ENCODE data around the gene MFSD6L. TPM values are rescaled to one million over a fixed set of nuclear protein-coding genes. Genes with fewer than 3 reads are reported as not detected.

Gene MFSD6L
- total RNA-seq, 1 donor from 2014 or later: not detected

DNA sequence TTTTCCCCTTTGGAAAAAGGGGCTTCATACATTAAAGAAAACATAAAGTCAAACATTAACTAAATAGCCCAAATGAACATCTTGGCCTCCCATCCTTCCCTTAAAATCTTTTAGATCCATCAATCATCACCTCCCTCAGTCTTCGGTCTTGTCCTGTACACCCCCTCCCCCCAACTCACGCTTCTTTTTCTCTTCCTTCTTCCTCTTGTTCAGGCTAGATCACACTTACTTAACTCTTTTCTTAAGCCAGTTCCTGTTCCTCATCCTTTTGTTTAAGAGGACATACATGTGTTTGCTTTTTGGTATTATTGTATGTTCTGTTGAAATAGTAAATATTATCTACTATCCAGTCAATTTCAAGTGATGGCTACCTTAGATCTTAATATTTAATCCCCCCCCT lies 5.5 kb downstream of the MFSD6L start:
- no peak for TF ChIP-seq CTCF (IDR thresholded peaks at IDR 0.05; ENCODE audit: insufficient read depth, low read length, severe bottlenecking)
- FAIRE-seq (no peak), DNase-seq (ENCODE audit: low read depth) (no peak)
- no peaks in the 10 kb centered on the region for H3K27me3 ChIP-seq (ENCODE audit: control insufficient read depth, insufficient read depth, low read length)
- no peak overlapping the region for H3K4me3 ChIP-seq (ENCODE audit: low read depth, low read length)
- no peaks in the 10 kb centered on the region for H3K36me3 ChIP-seq (ENCODE audit: control insufficient read depth, insufficient read depth, low read length)

DNA sequence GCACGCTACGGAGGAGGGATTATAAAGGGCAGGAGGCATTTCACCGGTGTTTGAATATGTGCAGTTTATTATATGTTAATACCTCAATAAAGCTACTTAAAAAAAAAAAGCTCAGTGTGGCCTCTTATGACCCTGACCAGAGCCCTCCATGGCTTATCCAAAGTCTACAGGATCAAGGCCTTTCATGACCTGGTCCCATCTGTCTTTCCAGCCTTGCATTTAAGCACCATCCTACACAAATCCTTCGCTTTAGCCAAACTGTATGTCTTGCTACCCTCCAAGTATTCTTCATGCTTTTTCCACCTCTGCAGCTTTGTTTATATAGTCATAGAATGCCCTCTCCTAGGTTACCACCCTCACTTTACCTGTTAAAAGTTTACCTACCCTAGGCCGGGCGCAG lies 6.5 kb downstream of the MFSD6L start:
- DNase-seq (ENCODE audit: low read depth) (no peak), FAIRE-seq (no peak)
- Histone ChIP-seq H3K4me3 (ENCODE audit: low read depth, low read length) (no peak overlapping the region), H3K27me3 (ENCODE audit: control insufficient read depth, insufficient read depth, low read length) (no peaks in the 10 kb centered on the region), H3K36me3 (ENCODE audit: control insufficient read depth, insufficient read depth, low read length) (no peaks in the 10 kb centered on the region)
- TF ChIP-seq CTCF (IDR thresholded peaks at IDR 0.05; ENCODE audit: insufficient read depth, low read length, severe bottlenecking): no peak

DNA sequence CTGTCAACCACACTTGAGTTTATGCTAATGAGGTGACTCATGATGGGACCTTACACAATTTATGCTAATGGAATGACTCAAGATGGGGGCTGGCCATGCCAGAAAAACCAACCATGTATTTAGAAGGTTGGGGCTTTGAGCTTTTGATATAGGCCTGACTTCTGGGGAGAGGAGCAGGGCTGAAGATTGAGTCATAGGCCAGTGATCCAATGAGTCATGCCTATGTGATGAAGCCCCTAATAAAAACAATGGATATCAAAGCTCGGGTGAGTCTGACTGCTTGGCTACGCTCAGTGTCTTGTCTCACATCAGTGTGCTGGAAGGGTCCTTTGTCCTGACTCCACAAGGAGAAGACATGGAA lies 7.3 kb downstream of the MFSD6L start:
- peak; percentile 54 for DNase-seq (ENCODE audit: low read depth)
- FAIRE-seq: no peak
- H3K27me3 ChIP-seq (ENCODE audit: control insufficient read depth, insufficient read depth, low read length): no peaks in the 10 kb centered on the region
- no peak for TF ChIP-seq CTCF (IDR thresholded peaks at IDR 0.05; ENCODE audit: insufficient read depth, low read length, severe bottlenecking)
- no peak overlapping the region for H3K4me3 ChIP-seq (ENCODE audit: low read depth, low read length)
- H3K36me3 ChIP-seq (ENCODE audit: control insufficient read depth, insufficient read depth, low read length): no peaks in the 10 kb centered on the region

DNA sequence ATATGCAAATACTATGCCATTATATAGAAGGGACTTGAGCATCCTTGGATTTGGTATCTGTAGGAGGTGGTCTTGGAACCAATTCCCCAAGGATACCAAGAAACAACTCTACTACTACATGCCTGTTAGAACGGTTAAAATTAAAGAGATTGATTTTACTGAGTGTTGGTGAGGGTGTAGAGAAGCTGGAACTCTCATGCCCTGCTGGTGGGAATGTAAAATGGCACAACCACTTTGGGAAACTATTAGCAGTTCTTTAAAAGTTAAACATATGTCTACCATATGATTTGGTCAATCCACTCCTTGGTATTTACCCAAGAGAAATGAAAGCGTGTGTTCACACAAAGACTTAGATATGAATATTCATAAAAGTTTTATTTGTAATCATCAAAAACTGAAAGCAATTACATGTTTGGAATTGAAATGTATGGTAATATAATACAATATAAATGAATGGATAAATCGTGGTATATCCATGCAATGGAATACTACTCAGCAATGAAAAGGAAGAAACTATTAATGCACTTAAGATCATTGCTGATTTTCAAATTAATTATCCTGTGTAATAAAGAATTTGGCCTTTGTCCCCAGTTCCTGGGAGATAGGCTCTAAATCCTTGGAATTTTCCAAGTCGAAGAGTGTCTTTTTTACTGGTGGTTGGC lies 7.8 kb downstream of the MFSD6L start:
- H3K36me3 ChIP-seq (ENCODE audit: control insufficient read depth, insufficient read depth, low read length): no peaks in the 10 kb centered on the region

DNA sequence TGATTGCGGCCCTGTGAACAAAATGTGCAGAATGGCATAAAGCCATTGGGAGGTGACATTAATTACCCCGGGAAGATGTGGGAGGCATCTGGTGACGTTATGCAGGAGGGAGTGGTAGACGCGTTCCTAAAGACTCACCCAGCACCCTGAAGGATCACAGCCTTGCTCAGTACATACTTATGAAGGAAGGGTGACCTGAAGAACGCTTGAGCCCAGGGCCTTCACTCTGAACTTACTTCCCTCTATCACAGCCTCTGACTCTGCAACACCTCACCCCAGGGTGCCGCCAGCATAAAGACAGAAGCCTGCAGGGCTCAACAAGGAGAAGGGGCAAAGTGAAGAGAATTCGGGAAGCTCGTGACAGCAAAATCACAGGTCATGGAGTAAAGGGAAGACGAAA lies 9.4 kb downstream of the MFSD6L start:
- FAIRE-seq: no peak
- no peak for DNase-seq (ENCODE audit: low read depth)
- Histone ChIP-seq H3K4me3 (ENCODE audit: low read depth, low read length) (no peak overlapping the region), H3K36me3 (ENCODE audit: control insufficient read depth, insufficient read depth, low read length) (no peaks in the 10 kb centered on the region), H3K27me3 (ENCODE audit: control insufficient read depth, insufficient read depth, low read length) (no peaks in the 10 kb centered on the region)
- no peak for TF ChIP-seq CTCF (IDR thresholded peaks at IDR 0.05; ENCODE audit: insufficient read depth, low read length, severe bottlenecking)

More for the DNA sequence above, 7.8 kb downstream of the MFSD6L start:
- DNase-seq (ENCODE audit: low read depth) (no peak), FAIRE-seq (no peak)
- H3K27me3 ChIP-seq (ENCODE audit: control insufficient read depth, insufficient read depth, low read length): no peaks in the 10 kb centered on the region
- H3K4me3 ChIP-seq (ENCODE audit: low read depth, low read length): no peak overlapping the region
- TF ChIP-seq CTCF (IDR thresholded peaks at IDR 0.05; ENCODE audit: insufficient read depth, low read length, severe bottlenecking): no peak

DNA sequence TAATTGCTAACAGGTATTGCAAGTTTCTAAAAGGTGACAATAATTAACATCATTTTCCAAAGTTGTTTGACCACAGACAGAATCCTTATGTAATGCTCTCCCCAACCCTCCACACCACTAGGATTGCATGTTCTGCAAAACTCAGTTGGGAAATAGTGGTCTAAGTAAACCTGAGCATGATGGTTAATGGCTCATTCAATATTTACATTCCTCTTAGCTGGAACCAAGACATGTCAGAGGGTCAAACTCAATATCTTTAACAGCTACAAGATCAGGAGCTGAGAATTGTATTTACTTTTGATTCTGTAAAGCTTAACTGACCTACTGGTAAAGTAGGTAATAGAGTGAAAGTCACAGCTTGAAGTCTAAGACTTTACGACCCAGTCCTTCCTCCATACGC lies 10.2 kb downstream of the MFSD6L start:
- TF ChIP-seq CTCF (IDR thresholded peaks at IDR 0.05; ENCODE audit: insufficient read depth, low read length, severe bottlenecking): no peak
- DNase-seq (ENCODE audit: low read depth): no peak
- no peak for FAIRE-seq

More for the DNA sequence above, 10.2 kb downstream of the MFSD6L start:
- Histone ChIP-seq H3K4me3 (ENCODE audit: low read depth, low read length) (no peak overlapping the region), H3K36me3 (ENCODE audit: control insufficient read depth, insufficient read depth, low read length) (no peaks in the 10 kb centered on the region), H3K27me3 (ENCODE audit: control insufficient read depth, insufficient read depth, low read length) (no peaks in the 10 kb centered on the region)

All from bronchial epithelial cell (primary cell).